A549 treated with RU486 at 1 μM for 4 hours (cell line): ENCODE measurements around the gene ZNF816. TPM values are rescaled to one million over a fixed set of nuclear protein-coding genes. Genes with fewer than 3 reads are reported as not detected.

ENCODE experiments used
- total RNA-seq: library from RNA; stranded (reverse); fragments of 200-300 nt; extraction: Qiagen RNA extraction; gene quantifications from 5 replicates; pipeline ENCODE4 v1.2.3, GENCODE V29; 2022; ENCODE audit warnings: low read depth

The ZNF816 gene
- total RNA-seq: 0.17 to 0.20 TPM in 2 of 5 replicates, not detected in the others

GRCh38 chr19:52962394-52963246 lies at the start of gene ZNF816:
Gene ZNF816 (minus strand): TSS chr19:52962881. CDS start chr19:52956089, 6,792 bp downstream.

DNA sequence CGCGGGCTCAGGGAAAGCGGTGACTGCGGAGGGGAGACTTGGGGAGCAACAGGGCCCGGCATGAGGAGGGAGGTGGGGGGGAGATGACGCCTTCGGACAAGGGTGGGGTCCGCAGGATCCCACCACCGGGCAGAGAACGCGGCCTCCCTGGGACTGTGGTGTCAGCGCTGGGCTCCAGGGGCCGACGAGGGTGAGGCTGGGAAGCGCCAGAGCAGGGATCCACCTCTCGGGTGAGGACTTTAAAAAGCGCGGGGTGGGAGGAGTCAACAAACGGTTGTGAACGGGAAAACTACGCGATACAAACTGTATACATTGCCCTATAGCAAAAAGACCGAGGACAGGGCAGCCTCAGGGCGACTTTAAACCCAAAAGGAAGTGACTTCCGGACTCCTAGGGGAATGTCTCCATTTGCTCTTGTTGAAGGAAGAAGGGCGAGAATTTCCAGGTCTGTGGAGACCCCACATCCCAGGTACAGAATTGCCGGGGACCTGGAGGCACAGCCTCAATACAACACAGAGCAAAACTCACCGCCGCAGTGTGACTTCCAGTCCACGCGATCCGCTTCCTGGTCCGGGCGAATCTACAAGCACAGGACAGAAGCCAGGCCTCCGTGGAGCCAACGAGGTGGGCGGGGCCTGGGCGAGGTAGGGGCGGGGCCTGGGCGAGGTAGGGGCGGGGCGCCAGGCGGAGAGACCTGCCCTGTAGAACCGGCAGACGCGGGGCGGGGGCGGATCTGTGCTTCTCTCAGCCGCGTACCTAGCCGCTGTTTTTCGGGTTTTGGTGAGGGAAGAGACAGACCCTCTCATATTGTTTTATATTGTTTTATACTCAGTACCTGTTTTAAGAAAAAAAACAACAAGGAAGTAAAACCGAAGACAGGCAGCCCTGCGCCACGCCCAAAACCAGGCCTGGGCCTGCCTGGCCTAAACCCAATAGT lies 39.6 kb downstream of the ZNF816 start, which contains the start of gene ZNF888:
Gene ZNF888, minus strand, starts transcription at position 588 of the 937 bp plus-strand sequence. CDS start 5,555 bp downstream, outside the sequence.

Other genes with a start within 250 kb of the ZNF816 start
- 2.6 to 4.5 TPM (median 2.9 TPM) in 5 replicates for gene ZNF611, start 227.8 kb downstream of the ZNF816 start, total RNA-seq
- gene ZNF600, start 176.1 kb downstream of the ZNF816 start, total RNA-seq: 0.09 to 0.56 TPM (median 0.13 TPM) in 5 replicates
- 0.50 to 2.0 TPM (median 1.4 TPM) in 5 replicates for gene ZNF28, start 141.2 kb downstream of the ZNF816 start, total RNA-seq
- gene ZNF468, start 105.3 kb downstream of the ZNF816 start, total RNA-seq: 0.39 to 0.86 TPM (median 0.61 TPM) in 5 replicates
- not detected in 5 replicates for gene ZNF320, start 65.2 kb downstream of the ZNF816 start, total RNA-seq
- 0.02 TPM in 1 of 5 replicates, not detected in the others for gene ZNF888, start 39.5 kb downstream of the ZNF816 start, total RNA-seq
- gene ERVV-1, start 51.0 kb upstream of the ZNF816 start, total RNA-seq: not detected in 5 replicates
- gene ERVV-2, start 81.9 kb upstream of the ZNF816 start, total RNA-seq: not detected in 5 replicates
- gene ZNF160, start 140.5 kb upstream of the ZNF816 start, total RNA-seq: 5.7 to 9.0 TPM (median 7.9 TPM) in 5 replicates
- gene ZNF415, start 170.0 kb upstream of the ZNF816 start, total RNA-seq: not detected in 5 replicates
- not detected in 5 replicates for gene ZNF347, start 196.2 kb upstream of the ZNF816 start, total RNA-seq
- gene ZNF665, start 230.5 kb upstream of the ZNF816 start, total RNA-seq: not detected in 5 replicates